GM19455 (cell line): ENCODE results near the gene PTPRC.

Experiments used
- ATAC-seq: cut with Tn5 transposase; IDR thresholded peaks from one replicate; pipeline ENCODE4 v1.9.1; 2021; ENCODE audit not compliant: unreplicated experiment

Gene PTPRC

GRCh38 chr1:198619375-198620140 is 19.3 kb upstream of the PTPRC start:
- no peak for ATAC-seq

GRCh38 chr1:198620218-198620617 is 18.6 kb upstream of the PTPRC start:
- no peak for ATAC-seq

DNA sequence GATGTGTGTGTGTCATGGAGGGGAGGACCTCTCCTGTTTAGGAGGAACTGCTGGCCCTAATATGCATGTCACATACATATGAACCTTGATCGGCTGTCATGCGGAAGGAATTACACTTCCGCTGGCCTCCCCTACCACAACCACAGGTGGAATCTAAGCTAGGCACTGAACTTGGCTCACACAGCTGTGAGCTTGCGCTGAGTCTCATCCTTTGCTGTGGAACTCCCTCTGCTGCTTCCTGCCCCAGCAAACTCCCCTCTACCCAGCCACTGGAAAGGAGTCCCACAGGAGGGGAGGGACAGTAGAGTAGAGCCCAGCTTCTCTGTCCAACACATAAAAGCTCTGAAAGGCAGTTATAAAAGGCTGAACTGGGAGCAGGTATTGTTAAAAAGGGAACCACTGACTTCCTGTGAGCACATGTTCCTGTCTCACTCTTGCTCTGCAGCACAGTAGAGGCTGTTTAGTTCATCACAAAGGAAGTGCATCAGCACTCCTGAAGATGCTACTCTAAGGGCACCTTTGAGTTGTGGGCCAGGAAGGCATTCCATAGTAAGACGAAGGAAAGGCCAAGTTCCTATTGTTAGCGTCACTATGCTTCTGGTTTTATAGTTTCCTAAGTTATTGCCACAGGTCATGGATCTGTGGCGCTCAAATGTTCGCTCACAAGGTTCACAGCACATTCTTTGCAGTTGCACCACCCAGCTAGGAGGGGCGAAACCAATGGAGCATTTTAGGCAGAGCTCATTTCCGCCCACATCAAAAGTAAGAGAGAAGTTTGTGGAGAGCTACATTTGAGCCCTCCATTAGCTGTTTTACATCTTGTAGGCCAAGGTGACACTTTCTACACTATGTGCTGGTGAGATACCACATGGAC is 17.7 kb upstream of the PTPRC start:
- ATAC-seq, result peak; percentile 73

DNA sequence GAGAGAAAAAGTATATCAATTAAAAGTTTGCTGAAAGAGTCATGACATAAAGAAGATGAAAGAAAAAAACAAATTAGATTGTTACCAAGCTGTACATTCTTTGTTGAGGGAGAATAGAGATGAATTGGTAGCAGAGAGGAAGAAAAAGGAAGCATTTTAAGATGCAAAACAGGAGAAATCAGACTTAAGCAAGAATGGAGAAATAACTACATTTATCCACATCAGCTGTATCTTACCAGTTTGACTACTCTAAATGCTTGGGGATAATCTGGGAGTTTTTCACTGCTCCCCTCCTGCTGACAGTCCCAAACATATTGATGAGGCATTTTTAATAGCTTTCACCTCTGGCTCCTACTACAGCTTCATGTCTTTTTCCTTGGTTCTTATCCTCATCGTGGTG is 16.8 kb upstream of the PTPRC start:
- ATAC-seq, result no peak

- no peak for ATAC-seq
Observed at GRCh38 chr1:198623752-198624647, 14.8 kb upstream of the PTPRC start.

GRCh38 chr1:198624648-198624980 is 14.2 kb upstream of the PTPRC start:
- no peak for ATAC-seq

- ATAC-seq, result no peak
Observed at GRCh38 chr1:198627436-198628066, 11.3 kb upstream of the PTPRC start.

DNA sequence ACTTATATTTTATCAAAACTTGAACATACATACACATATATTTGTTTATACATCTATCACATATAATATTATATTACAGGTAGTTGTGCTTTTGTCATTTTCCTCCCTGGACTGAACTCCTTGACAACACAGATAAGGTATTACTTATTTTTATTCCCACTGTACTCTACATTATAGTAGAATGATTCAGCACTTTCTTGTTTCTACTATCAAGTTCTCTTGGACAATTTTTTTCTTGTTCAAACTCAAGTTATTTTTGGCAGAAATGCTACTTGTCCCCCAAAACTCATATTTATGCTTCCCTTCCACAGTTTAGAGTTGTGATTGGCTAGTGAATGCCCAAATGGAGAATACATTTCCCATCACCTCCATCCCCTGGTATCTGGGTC is 10.8 kb upstream of the PTPRC start:
- no peak for ATAC-seq

DNA sequence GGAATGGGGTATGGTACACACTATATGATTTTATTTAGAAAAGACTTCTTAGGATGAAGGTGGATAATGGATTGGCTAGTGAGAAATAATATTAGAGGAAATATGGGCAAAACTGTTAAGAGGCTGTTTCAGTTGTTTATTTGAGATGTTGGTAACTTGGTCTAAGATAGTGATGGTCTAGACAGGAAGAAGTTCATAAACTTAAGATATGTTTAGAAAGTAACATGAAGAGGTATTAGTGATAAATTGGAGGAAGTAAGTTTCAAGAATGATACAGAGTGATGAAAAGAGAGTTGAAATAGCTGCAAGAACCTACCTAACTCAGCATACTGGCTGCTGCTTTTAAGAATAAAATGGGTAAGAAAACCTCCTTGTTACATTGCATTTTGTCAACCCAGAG is 9.2 kb upstream of the PTPRC start:
- no peak for ATAC-seq

GRCh38 chr1:198630863-198631262 is 8.0 kb upstream of the PTPRC start:
- no peak for ATAC-seq

DNA sequence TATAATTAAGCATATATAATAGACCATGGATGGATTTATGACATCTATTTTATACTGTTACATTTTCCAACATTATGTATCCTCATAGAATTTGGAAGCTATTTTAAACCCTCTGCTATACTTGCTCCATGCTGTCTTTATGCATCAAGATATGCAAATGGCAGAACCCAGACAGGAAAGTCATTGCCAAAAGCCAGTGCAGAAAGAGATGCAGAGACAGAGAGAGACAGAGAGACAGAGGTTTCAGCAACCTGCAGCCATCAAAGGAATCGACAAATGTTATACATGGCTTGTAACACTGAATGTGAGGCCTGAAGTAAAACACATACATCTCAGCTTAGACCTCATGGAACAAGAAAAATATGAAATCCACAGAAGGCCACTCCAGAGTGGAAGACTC is 7.5 kb upstream of the PTPRC start:
- no peak for ATAC-seq

- ATAC-seq, result no peak
Observed at GRCh38 chr1:198632007-198632406, 6.8 kb upstream of the PTPRC start.

DNA sequence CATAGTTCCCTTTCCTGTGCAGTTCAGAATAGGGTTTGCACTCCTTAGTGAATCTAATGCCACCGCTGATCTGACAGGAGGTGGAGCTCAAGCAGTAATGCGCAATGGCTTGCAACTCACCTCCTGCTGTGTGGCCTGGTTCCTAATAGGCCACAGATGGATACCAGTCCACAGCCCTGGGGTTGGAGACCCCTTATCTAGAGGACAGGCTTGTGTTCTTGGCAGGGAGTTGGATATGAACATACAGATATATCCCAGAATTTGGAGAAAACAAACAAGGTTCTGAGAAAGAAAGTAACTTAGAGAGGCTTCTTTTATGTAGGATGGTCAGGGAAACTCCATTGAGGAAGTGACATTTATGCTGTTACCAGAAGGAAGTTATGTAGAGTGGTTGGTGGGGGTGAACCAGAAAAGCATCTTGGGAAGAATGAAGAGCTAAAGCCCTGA is 5.1 kb upstream of the PTPRC start:
- ATAC-seq, result no peak

DNA sequence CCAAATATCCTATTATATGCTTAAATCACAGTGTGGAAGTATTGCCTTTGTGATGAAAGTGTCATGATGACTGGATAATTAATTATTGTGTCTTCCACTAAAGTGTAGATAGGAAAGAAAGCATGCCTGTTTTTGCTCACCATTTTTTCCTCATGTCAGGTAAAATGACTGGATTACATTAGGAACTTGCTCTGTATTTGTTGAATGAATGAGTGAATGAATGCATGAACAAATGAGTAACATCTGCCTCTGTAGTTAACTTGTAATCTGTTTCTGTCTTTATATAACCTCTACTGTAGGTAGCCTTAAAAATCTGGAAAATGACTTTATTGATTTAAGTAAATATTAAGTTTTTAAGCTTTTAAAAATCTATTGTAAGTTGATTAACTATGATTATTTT is 2.9 kb upstream of the PTPRC start:
- no peak for ATAC-seq

DNA sequence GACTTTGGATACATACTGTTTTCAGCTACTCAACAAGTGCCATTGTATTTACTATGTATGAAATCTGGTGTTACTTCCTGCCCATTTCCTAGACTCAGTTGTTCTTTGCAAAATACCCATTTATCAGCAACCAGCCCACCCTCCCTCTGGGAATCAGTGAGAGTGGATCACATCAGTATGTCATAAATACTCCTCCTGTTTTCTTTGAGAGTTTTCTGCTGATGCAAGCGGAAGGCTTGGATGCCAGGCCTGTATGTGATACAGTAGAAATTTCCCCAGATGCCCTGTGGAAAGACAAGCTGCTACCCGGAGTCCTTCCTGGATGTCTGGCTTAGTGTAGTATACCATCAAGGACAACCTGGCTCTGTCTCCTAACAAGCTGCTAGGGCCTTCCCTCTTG is 2.4 kb upstream of the PTPRC start:
- no peak for ATAC-seq

- ATAC-seq, result no peak
Observed at GRCh38 chr1:198637157-198637556, 1.7 kb upstream of the PTPRC start.

DNA sequence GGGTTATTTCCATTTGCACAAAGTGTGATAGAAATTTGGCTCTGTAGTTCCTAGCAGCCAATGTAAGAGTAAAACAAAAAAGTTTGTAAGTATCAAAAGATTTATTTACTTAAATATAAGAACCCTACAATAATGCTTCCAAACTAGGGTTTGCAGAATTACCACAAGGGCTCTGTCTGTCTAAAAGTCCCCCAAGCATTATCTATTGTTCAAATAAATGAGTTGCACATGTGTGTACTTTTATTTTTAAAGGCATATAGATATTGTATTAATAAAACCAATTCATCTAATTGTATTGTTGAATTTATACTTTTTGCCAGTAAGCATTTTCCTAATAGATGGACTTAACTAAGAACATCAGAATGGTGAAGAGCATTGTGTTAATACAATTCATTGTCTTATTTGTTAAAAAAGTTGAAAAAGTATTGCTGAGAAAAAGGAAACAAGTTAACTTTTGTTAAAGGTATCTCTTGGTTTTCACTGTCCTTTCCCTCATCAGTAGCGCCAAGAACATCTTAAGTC is 863 bp upstream of the PTPRC start:
- ATAC-seq, result no peak

DNA sequence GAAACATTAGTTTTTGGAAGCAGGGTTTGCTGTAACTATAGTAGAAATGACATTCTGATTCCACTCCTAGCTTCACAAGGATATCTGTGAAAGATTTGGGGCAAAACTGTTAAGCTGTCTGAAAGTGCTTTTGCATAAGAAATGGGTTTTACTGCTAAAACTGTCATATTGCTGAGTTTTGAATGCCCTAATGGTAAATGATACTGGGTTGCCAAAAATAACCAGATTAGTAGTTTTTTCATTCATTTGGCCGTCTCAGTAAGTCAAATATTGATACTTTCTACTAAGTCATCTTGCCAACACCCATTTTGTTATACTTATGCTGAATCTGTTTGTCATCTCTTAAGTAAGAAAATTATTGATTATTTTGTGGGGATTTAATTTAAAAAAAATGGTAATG is 399 bp upstream of the PTPRC start:
- peak; percentile 30 for ATAC-seq

DNA sequence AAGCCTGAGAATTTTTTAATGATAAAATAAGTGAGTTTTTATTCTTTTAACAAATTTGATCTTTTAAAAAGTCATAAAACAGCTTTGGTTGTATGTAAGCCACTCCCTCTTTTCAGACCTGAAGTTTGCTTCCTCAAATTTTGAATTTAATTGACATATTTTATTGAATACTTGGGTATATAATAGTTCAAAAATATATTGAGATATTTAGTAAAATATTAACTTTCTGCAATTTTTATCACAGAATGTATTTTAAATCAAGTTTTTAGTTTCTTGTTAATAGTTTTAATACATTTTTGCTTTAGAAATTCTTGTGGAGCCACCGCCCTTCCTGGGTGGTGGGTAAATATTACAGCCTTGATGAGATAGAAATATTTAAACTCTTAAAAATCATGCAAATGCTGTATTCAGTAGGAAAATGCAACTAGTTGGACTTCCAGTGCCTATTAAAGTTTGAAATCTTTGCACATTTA is 867 bp downstream of the PTPRC start:
- no peak for ATAC-seq

DNA sequence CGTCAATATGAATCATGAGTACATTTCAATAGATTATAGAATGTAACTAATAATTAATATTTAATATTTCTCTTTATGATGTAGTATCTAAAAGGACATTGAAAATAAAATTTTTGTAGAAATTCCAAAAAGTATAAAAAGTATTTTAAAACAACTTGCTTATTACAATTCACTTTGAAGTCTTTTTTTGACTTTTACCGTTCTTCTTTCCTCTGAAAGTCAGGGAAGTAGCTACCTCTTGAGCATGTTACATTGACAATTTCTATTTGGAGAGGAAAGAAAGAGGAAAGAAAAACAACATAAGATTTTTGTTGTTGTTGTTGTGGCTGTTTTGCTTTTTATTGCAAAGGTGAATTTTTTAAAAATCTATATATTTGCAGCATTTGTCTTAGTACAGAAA is 1.3 kb downstream of the PTPRC start:
- ATAC-seq, result no peak

DNA sequence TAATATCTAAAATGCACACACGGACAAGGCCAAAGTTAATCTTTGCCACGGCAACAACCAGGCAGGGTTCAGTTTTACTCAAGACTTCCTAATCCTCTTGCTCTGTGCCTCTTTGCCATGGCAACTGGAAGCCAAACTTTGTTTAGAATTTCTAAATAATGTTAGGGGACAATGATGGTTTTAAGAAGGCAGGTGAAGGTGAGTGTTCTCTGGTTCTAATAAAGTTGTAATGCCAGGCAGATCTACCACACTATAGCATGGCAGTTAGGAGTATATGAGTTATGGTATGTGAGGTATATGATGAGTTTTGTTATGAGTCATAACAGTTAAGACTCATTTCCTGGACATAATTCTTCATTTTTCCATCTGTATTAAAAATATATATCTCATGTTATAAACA is 2.7 kb downstream of the PTPRC start:
- ATAC-seq, result peak; percentile 49
